SK-N-SH treated with all-trans-retinoic acid at 6 μM for 48 hours (cell line): ENCODE measurements around the gene EIF5B.

Experiments used
- ATAC-seq: fragments of 200-7000 bp; cut with Tn5 transposase; 3 replicates; pipeline ENCODE4 v1.9.1; 2020; ENCODE audit warnings: mild to moderate bottlenecking, moderate library complexity
- ARNTL ChIP-seq: fragments of 450-650 bp; formaldehyde crosslinking; IDR thresholded peaks from 2 replicates; pipeline ENCODE4 v1.5.0; 2020; ENCODE audit warnings: low read depth, mild to moderate bottlenecking, moderate library complexity, borderline replicate concordance
- BACH2 ChIP-seq: fragments of 250-450 bp; sonication (Bioruptor Pico); IDR thresholded peaks from 2 replicates; pipeline ENCODE4 v1.9.0; 2021; ENCODE audit warnings: mild to moderate bottlenecking, borderline replicate concordance
- ESRRG ChIP-seq: fragments of 250-450 bp; sonication (Bioruptor Pico); IDR thresholded peaks from 2 replicates; pipeline ENCODE4 v1.6.1; 2021; ENCODE audit warnings: mild to moderate bottlenecking
- GLIS3 ChIP-seq: fragments of 250-450 bp; sonication (Bioruptor Pico); IDR thresholded peaks from 2 replicates; pipeline ENCODE4 v1.5.0; 2020; ENCODE audit warnings: mild to moderate bottlenecking, moderate library complexity
- ISL1 ChIP-seq: fragments of 250-450 bp; sonication (Bioruptor Pico); IDR thresholded peaks from 2 replicates; pipeline ENCODE4 v2.1.2; 2022; ENCODE audit warnings: mild to moderate bottlenecking, moderate library complexity
- OSR1 ChIP-seq: fragments of 250-450 bp; sonication (Bioruptor Pico); IDR thresholded peaks from 2 replicates; pipeline ENCODE4 v1.8.0; 2022; ENCODE audit warnings: moderate library complexity, mild to moderate bottlenecking, inconsistent platforms
- PPARA ChIP-seq: fragments of 250-450 bp; sonication (Bioruptor Pico); IDR thresholded peaks from 2 replicates; pipeline ENCODE4 v1.5.0; 2020; ENCODE audit warnings: mild to moderate bottlenecking, borderline replicate concordance
- RARB ChIP-seq: fragments of 250-450 bp; sonication (Bioruptor Pico); IDR thresholded peaks from 2 replicates; pipeline ENCODE4 v1.8.0; 2021; ENCODE audit warnings: mild to moderate bottlenecking, moderate library complexity
- SNAI2 ChIP-seq: fragments of 250-450 bp; sonication (Bioruptor Pico); IDR thresholded peaks from 2 replicates; pipeline ENCODE4 v1.5.0; 2020; ENCODE audit warnings: mild to moderate bottlenecking, moderate library complexity
- TCF4 ChIP-seq: fragments of 250-450 bp; sonication (Bioruptor Pico); IDR thresholded peaks from 2 replicates; pipeline ENCODE4 v1.8.0; 2021; ENCODE audit warnings: mild to moderate bottlenecking, moderate library complexity, borderline replicate concordance
- TOX ChIP-seq: fragments of 250-450 bp; sonication (Bioruptor Pico); IDR thresholded peaks from 2 replicates; pipeline ENCODE4 v1.8.0; 2021; ENCODE audit warnings: mild to moderate bottlenecking, moderate library complexity, borderline replicate concordance
- ZC3H10 ChIP-seq: fragments of 250-450 bp; sonication (Bioruptor Pico); IDR thresholded peaks from 2 replicates; pipeline ENCODE4 v1.5.1; 2021; ENCODE audit warnings: mild to moderate bottlenecking, moderate library complexity
- ZFP3 ChIP-seq: fragments of 250-450 bp; sonication (Bioruptor Pico); IDR thresholded peaks from 2 replicates; pipeline ENCODE4 v1.5.0; 2020; ENCODE audit warnings: mild to moderate bottlenecking, moderate library complexity
- ZFP30 ChIP-seq: fragments of 450-650 bp; formaldehyde crosslinking; IDR thresholded peaks from 2 replicates; pipeline ENCODE4 v1.5.0; 2022; ENCODE audit warnings: mild to moderate bottlenecking, moderate library complexity
- ZNF565 ChIP-seq: fragments of 450-650 bp; formaldehyde crosslinking; conservative IDR thresholded peaks from 2 replicates; pipeline ENCODE4 v1.5.0; 2020; ENCODE audit warnings: low read depth, mild to moderate bottlenecking, moderate library complexity
- ZNF70 ChIP-seq: fragments of 450-650 bp; formaldehyde crosslinking; IDR thresholded peaks from 2 replicates; pipeline ENCODE4 v1.5.0; 2020; ENCODE audit warnings: mild to moderate bottlenecking, moderate library complexity
- ZNF8 ChIP-seq: fragments of 450-650 bp; formaldehyde crosslinking; IDR thresholded peaks from 2 replicates; pipeline ENCODE4 v1.5.0; 2020; ENCODE audit warnings: mild to moderate bottlenecking, moderate library complexity
- TF ChIP-seq, protein P1 (sequence below): fragments of 250-450 bp; sonication (Bioruptor Pico); IDR thresholded peaks from 2 replicates; pipeline ENCODE4 v1.8.0; 2020; ENCODE audit warnings: mild to moderate bottlenecking, moderate library complexity, borderline replicate concordance
- TF ChIP-seq, protein P2 (sequence below): fragments of 250-450 bp; sonication (Bioruptor Pico); IDR thresholded peaks from 2 replicates; pipeline ENCODE4 v1.5.1; 2021; ENCODE audit warnings: mild to moderate bottlenecking, moderate library complexity
- TF ChIP-seq, protein P3 (sequence below): fragments of 250-450 bp; sonication (Bioruptor Pico); IDR thresholded peaks from 2 replicates; pipeline ENCODE4 v1.8.0; 2021; ENCODE audit warnings: low read depth, mild to moderate bottlenecking, moderate library complexity, borderline replicate concordance

Gene EIF5B

DNA sequence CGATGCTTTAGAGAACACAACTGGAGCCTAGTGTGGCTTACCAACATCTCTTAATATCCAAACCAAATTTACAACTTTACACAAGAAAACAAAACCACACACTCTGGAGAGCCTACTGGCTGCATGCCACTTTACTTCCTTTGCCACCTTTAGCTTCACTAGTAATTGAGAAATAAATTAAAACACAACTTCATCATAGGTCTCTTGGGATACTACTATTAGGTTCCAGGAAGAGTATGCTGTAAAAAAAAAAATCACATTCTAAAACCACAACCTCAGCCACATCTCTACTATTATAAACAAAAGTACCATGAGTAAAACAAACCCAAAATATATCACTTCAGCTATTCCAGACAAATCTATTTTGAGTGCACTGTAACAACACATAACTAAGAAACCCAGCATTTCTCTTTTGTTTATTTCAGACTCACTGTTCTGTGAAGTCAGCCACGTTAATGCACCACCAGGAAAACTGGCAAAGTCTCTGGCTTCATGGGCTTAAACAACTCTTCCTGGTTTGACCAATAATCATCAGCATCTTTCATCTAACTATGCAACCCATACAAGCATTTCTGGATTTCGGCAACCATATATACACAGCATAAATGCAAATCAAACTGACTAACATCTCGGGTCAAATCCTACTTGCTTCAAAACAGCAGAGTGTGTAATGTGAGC lies 93.6 kb downstream of the EIF5B start:
- TF ChIP-seq SNAI2 (CRISPR knock-in tag) (no peak), ZNF70 (CRISPR knock-in tag) (no peak), PPARA (CRISPR knock-in tag) (no peak), RARB (no peak), BACH2 (no peak), ESRRG (no peak), ZC3H10 (no peak), TCF4 (CRISPR knock-in tag) (no peak), ZFP30 (no peak), OSR1 (CRISPR knock-in tag) (no peak)
- TF ChIP-seq, protein P1, sequence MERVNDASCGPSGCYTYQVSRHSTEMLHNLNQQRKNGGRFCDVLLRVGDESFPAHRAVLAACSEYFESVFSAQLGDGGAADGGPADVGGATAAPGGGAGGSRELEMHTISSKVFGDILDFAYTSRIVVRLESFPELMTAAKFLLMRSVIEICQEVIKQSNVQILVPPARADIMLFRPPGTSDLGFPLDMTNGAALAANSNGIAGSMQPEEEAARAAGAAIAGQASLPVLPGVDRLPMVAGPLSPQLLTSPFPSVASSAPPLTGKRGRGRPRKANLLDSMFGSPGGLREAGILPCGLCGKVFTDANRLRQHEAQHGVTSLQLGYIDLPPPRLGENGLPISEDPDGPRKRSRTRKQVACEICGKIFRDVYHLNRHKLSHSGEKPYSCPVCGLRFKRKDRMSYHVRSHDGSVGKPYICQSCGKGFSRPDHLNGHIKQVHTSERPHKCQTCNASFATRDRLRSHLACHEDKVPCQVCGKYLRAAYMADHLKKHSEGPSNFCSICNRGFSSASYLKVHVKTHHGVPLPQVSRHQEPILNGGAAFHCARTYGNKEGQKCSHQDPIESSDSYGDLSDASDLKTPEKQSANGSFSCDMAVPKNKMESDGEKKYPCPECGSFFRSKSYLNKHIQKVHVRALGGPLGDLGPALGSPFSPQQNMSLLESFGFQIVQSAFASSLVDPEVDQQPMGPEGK (CRISPR knock-in tag) = no peak
- TF ChIP-seq, all 23 proteins: peak for 0
- ATAC-seq = peak; percentile 40; the same call in 1 of the 3 replicates

DNA sequence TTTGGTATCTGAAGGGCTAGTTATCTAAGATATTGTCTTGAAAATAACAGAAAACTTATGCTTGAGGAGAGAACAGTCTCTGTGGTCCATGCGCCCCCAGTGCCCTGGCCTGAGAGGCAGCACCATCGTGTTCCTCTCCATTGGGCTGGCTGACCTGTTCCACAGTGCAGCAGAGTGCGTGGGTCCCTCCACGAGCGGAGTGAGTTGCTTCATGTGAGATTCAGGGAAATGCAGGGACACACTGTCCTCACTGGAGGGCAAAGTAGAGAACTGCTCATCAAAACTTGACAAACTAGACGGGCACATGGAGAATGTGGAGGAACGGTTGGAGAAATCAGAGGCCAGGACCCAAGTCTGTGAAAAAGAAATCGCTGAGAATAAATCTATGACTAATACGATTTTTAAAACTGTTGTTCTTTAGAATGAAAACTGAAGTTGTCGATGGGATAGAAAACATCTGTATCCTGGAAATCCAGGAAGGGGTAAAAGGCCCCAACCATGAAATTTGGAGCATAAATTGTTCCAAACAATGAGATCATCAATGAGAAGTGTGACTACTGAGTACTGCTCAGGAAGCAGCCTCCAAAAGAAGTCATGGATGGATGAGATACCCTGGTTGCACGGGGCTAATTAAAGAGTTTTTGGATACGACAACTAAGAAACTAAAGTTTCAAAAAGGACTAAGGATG lies 94.5 kb downstream of the EIF5B start:
- no peak; the same call in 2 of the 3 replicates for ATAC-seq
- TF ChIP-seq ZFP30 = no peak
- TF ChIP-seq, protein P1 (CRISPR knock-in tag) = no peak
- TF ChIP-seq ARNTL = no peak
- no peak for TF ChIP-seq ZNF70 (CRISPR knock-in tag)
- no peak for TF ChIP-seq TCF4 (CRISPR knock-in tag)
- no peak for TF ChIP-seq OSR1 (CRISPR knock-in tag)
- no peak for TF ChIP-seq BACH2
- TF ChIP-seq ZNF565 (CRISPR knock-in tag) = no peak
- TF ChIP-seq, protein P2, sequence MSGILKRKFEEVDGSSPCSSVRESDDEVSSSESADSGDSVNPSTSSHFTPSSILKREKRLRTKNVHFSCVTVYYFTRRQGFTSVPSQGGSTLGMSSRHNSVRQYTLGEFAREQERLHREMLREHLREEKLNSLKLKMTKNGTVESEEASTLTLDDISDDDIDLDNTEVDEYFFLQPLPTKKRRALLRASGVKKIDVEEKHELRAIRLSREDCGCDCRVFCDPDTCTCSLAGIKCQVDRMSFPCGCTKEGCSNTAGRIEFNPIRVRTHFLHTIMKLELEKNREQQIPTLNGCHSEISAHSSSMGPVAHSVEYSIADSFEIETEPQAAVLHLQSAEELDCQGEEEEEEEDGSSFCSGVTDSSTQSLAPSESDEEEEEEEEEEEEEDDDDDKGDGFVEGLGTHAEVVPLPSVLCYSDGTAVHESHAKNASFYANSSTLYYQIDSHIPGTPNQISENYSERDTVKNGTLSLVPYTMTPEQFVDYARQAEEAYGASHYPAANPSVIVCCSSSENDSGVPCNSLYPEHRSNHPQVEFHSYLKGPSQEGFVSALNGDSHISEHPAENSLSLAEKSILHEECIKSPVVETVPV (CRISPR knock-in tag) = no peak
- no peak for TF ChIP-seq ZC3H10
- TF ChIP-seq GLIS3 (CRISPR knock-in tag) = no peak
- TF ChIP-seq TOX (CRISPR knock-in tag) = no peak

DNA sequence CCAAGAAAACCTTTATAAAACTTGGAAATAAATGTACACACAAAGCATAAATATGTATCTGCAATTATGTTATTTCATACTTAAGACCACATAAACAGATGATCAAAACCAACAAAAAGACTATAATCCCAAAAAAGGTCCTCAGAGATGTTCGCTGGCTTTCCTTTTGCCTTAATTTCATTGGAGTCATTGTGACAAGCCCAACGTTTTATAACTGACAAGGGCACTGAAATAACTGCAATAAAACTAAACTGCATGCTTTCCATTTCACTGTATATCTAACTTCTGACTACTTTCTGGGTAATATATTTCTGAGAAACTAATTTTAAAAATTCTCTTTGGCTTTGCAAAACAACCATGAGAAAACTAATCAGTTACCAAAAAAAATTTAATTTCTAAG lies 96.2 kb downstream of the EIF5B start:
- no peak for ATAC-seq
- no peak for TF ChIP-seq ZNF565 (CRISPR knock-in tag)
- no peak for TF ChIP-seq ZNF70 (CRISPR knock-in tag)
- TF ChIP-seq PPARA (CRISPR knock-in tag) = no peak
- no peak for TF ChIP-seq OSR1 (CRISPR knock-in tag)
- no peak for TF ChIP-seq SNAI2 (CRISPR knock-in tag)
- no peak for TF ChIP-seq ZFP30
- TF ChIP-seq, protein P2 (CRISPR knock-in tag) = no peak
- no peak for TF ChIP-seq TOX (CRISPR knock-in tag)
- TF ChIP-seq, protein P1 (CRISPR knock-in tag) = no peak

DNA sequence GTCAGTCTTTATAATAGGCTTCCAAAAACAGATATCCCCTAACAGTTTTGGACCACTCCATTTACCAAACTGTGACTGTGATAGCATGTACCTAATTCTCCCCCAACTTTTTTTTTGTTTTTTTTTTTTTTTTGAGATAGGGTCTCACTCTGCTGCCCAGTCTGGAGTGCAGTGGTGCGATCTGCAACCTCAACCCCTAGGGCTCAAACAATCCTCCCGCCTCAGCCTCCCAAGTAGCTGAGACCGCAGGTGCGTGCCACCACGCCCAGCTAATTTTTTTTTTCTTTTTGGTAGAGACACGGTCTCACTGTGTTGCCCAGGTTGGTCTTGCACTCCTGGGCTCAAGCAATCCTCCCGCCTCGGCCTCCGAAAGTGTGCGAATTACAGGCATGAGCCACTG lies 99.7 kb downstream of the EIF5B start:
- no peak for ATAC-seq
- TF ChIP-seq SNAI2 (CRISPR knock-in tag) (no peak), ISL1 (CRISPR knock-in tag) (no peak), ARNTL (no peak), ZNF70 (CRISPR knock-in tag) (no peak), OSR1 (CRISPR knock-in tag) (no peak), ZFP3 (CRISPR knock-in tag) (no peak), ZNF8 (CRISPR knock-in tag) (no peak), GLIS3 (CRISPR knock-in tag) (no peak), ESRRG (no peak), ZFP30 (no peak), ZC3H10 (no peak), PPARA (CRISPR knock-in tag) (no peak)
- TF ChIP-seq, protein P1 (CRISPR knock-in tag) = no peak
- TF ChIP-seq, protein P3, sequence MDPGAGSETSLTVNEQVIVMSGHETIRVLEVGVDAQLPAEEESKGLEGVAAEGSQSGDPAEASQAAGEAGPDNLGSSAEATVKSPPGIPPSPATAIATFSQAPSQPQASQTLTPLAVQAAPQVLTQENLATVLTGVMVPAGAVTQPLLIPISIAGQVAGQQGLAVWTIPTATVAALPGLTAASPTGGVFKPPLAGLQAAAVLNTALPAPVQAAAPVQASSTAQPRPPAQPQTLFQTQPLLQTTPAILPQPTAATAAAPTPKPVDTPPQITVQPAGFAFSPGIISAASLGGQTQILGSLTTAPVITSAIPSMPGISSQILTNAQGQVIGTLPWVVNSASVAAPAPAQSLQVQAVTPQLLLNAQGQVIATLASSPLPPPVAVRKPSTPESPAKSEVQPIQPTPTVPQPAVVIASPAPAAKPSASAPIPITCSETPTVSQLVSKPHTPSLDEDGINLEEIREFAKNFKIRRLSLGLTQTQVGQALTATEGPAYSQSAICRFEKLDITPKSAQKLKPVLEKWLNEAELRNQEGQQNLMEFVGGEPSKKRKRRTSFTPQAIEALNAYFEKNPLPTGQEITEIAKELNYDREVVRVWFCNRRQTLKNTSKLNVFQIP (CRISPR knock-in tag) = no peak
